ENCODE results near the gene TXLNG. TPM values are rescaled to one million over a fixed set of nuclear protein-coding genes. Genes with fewer than 3 reads are reported as not detected.
A peak's percentile ranks its signal among the peaks of the same experiment; 100 is the strongest.

The TXLNG gene
- total RNA-seq, 1 donor = 13.9 TPM

DNA sequence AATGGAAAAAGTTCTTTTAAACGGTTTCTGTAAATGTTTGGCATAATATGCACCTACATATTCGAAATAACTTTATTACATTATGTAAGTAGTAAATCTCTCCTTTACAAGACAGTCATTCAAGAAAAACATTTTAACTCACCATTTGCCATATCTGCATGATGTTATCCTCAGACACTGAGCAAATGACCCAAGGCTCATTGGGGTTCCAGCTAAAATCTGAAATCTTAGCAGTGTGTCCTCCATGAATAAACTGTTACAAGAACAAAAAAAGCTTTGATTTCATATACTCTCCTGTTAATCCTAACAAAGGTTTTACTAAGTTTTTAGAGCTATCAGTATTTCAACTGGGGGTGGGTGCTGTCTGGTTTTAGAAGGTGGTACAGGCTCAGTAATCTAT, 59.4 kb downstream of the TXLNG start:
- no peak overlapping the region for H3K4me3 ChIP-seq (ENCODE audit: low read depth, low read length)
- no peak for DNase-seq (ENCODE audit: low read depth)
- TF ChIP-seq, protein P1, sequence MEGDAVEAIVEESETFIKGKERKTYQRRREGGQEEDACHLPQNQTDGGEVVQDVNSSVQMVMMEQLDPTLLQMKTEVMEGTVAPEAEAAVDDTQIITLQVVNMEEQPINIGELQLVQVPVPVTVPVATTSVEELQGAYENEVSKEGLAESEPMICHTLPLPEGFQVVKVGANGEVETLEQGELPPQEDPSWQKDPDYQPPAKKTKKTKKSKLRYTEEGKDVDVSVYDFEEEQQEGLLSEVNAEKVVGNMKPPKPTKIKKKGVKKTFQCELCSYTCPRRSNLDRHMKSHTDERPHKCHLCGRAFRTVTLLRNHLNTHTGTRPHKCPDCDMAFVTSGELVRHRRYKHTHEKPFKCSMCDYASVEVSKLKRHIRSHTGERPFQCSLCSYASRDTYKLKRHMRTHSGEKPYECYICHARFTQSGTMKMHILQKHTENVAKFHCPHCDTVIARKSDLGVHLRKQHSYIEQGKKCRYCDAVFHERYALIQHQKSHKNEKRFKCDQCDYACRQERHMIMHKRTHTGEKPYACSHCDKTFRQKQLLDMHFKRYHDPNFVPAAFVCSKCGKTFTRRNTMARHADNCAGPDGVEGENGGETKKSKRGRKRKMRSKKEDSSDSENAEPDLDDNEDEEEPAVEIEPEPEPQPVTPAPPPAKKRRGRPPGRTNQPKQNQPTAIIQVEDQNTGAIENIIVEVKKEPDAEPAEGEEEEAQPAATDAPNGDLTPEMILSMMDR (IDR thresholded peaks at IDR 0.05; ENCODE audit: insufficient read depth, low read length) = no peak

DNA sequence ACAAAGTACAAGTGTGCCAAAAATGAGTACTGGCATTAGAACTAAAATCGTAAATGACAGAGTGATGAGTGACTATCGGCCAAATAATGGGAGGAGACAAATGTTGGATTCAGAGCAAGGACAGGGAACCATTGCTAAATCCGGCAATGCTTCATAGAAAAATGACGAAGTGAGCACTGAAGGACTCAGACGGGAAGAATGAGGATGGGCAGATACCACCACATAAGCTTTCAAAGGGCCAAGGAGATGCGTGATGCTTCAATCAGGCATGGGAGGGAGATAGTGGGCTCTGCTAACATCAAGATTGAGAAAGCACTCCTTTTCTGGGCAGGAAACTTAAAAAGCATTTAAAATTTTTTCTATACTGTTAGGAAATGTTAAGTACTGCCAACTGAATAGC, 62.3 kb downstream of the TXLNG start:
- TF ChIP-seq, protein P1 (IDR thresholded peaks at IDR 0.05; ENCODE audit: insufficient read depth, low read length) = no peak
- DNase-seq (ENCODE audit: low read depth) = peak; percentile 30
- H3K4me3 ChIP-seq (ENCODE audit: low read depth, low read length) = no peak overlapping the region

DNA sequence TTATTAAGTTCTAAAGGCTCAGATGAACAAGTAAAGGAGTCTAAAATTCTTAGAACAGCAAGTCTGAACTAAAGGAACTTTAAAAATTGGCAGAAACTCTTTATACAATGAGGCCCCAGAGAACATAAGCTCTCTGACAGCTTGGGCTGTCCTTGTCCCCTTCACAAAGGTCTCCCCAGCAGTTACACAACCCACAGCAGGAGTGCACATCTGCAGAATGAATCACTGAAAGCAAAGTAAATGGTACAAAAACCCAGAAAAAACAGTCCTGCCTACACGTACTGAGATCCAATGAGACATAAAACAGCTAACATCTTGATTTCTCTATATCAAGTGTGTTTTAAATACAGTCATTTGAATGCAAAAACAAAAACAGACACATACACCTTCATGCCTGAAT, 65.2 kb downstream of the TXLNG start:
- TF ChIP-seq, protein P1 (IDR thresholded peaks at IDR 0.05; ENCODE audit: insufficient read depth, low read length) = no peak
- DNase-seq (ENCODE audit: low read depth) = no peak
- H3K4me3 ChIP-seq (ENCODE audit: low read depth, low read length) = no peak overlapping the region

DNA sequence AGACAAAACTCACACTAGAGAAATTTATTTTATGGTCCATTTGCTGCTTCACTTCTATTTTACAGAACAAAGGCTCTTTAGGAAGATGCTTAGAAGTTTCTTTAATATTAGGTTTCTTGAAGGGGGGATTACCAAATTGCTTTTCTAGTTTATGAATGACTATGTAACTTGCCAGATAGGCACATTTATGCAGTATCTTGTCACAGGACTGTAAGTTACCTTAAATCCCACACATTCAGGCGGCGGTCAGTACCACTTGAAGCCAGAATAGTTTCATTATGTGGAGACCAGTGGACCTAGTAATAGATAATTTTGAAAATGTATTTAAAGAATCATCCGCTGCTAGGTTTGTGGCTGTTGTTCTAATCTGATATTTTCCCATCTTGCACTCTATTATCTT, 65.6 kb downstream of the TXLNG start:
- TF ChIP-seq, protein P1 (IDR thresholded peaks at IDR 0.05; ENCODE audit: insufficient read depth, low read length) = no peak
- DNase-seq (ENCODE audit: low read depth) = no peak
- no peak overlapping the region for H3K4me3 ChIP-seq (ENCODE audit: low read depth, low read length)

DNA sequence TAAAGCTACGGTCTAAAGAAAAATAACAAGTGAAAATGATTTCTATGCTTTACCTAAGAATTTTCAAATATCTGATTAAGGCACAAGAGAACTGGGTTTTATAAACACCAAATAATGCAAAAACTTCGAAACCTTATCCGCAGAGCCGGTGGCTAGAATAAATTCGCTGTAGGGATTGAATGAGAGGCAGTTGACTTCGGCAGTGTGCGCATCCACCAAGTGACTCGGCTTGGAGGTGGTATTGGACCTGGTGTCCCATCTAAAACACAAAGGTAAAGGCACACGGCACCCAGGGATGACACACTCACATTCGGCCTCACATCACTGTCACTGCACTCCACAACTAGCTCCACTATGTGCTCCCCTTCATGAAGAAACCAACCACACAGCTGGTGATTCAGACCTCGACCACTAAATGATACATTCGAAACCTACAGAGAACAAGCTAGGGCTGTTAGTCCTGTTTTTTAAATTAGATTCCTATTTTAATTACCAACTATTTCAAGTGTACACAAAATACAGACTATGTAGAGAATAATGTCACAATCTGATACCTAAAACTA, 66.4 kb downstream of the TXLNG start:
- TF ChIP-seq, protein P1 (IDR thresholded peaks at IDR 0.05; ENCODE audit: insufficient read depth, low read length) = no peak
- H3K4me3 ChIP-seq (ENCODE audit: low read depth, low read length) = no peak overlapping the region
- no peak for DNase-seq (ENCODE audit: low read depth)

DNA sequence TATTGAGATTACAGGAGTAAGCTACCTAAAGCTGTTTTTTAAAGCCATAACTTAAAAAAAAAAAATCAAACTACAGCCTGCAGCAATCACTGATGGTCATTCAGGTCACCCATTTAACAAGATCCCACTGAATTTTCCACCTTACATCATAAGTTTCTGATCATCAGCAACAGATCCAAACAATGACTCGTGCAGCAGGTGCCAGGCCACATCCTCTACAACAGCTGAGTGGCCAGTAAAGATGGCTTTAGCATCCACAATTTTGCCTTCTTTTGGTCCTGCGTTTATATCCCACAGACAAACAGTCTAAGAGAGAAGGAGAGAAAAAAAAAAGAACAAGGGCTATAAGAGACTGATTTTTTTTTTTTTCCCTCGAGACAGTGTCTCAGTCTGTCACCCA, 67.3 kb downstream of the TXLNG start:
- DNase-seq (ENCODE audit: low read depth) = no peak
- TF ChIP-seq, protein P1 (IDR thresholded peaks at IDR 0.05; ENCODE audit: insufficient read depth, low read length) = no peak
- no peak overlapping the region for H3K4me3 ChIP-seq (ENCODE audit: low read depth, low read length)

Data from fibroblast of the aortic adventitia (primary cell).